Stimulated activated CD8-positive, alpha-beta memory T cell treated with anti-CD3 and anti-CD28 coated beads, Interleukin-12 subunit alpha, Interleukin-12 subunit beta, amount 100 ng/mL, for 4 hours (primary cell): Measurements from ENCODE around the gene COL4A3.

Experiments used
- DNase-seq: peaks from one replicate; pipeline ENCODE4 v3.0.0-alpha.2; 2020; ENCODE audit warnings: low read depth

Gene COL4A3

GRCh38 chr2:227341553-227341952 lies 177.1 kb downstream of the COL4A3 start:
- DNase-seq = no peak

GRCh38 chr2:227344231-227344630 lies 179.8 kb downstream of the COL4A3 start:
- no peak for DNase-seq

DNA sequence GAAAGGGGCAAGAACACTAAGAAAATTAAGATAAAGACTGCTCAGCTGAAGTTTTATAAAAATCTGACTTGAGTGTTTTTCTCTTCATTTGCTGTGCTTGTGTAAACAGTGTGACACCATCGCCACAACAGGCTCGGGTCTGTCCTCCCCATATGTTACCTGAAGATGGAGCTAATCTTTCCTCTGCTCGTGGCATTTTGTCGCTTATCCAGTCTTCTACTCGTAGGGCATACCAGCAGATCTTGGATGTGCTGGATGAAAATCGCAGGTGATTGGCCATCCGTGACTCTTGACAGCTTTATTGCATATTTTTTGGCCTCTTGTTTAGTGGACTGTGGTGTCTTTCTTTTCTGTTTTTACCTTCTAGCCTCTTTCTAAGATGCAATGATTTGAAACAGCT lies 182.7 kb downstream of the COL4A3 start:
- no peak for DNase-seq

GRCh38 chr2:227348324-227348723 lies 183.9 kb downstream of the COL4A3 start:
- no peak for DNase-seq

DNA sequence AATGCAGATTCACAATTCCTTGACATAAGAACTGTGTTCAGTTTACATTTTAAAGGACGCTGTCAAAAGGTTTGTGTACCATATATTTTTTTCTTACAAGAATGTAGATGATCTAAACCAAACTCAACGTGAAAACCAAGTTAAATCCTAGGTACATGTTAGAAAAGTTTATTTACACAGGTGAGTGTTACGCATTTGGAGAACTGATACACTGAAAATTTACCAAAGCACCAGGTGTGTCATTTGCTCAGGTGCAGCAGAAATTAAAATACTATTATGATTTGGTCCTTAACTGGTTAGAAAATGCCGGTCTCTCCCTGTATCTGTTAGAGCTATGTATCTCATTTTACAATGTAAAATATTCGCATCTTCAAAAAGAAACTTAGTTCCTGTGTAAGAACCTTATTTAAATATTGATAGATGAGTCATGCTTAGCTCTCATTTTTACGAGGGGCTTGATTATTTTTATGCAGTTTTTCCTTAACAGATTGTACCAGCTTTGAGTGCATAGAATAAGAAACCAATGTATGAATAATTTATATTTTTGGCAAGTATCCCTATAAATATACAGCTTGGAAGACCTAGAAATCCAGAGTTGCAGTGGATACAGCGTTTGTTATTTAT lies 185.7 kb downstream of the COL4A3 start:
- DNase-seq = no peak

GRCh38 chr2:227351639-227352038 lies 187.2 kb downstream of the COL4A3 start:
- DNase-seq = no peak

- no peak for DNase-seq
Observed at GRCh38 chr2:227360351-227360750, 195.9 kb downstream of the COL4A3 start.

- DNase-seq = no peak
Observed at GRCh38 chr2:227363756-227364155, 199.3 kb downstream of the COL4A3 start.
